ENCODE data around the gene MTHFD2L. TPM values are rescaled to one million over a fixed set of nuclear protein-coding genes. Genes with fewer than 3 reads are reported as not detected.
A peak's percentile ranks its signal among the peaks of the same experiment; 100 is the strongest.

The MTHFD2L gene
- total RNA-seq, 1 experiment from 2014 or later = 8.9 TPM

GRCh38 chr4:74278490-74278889 lies 120.6 kb downstream of the MTHFD2L start:
- H3K4me3 ChIP-seq = no peak overlapping the region
- no peak overlapping the region for H3K4me2 ChIP-seq
- H3K4me1 ChIP-seq (replicated peaks; ENCODE audit: insufficient read depth) = peaks cover 9% of the 10 kb centered on the region
- H4K20me1 ChIP-seq (ENCODE audit: insufficient read depth) = no peaks in the 10 kb centered on the region
- no peak overlapping the region for H2AFZ ChIP-seq
- ChIA-PET CTCF (no interaction called here), POLR2A (ENCODE audit: unreplicated experiment) (no interaction called here)
- no peaks in the 10 kb centered on the region for H3K36me3 ChIP-seq (ENCODE audit: low read depth)
- H3K27me3 ChIP-seq (ENCODE audit: insufficient read depth, low read depth) = no peaks in the 10 kb centered on the region
- TF ChIP-seq, protein P1, sequence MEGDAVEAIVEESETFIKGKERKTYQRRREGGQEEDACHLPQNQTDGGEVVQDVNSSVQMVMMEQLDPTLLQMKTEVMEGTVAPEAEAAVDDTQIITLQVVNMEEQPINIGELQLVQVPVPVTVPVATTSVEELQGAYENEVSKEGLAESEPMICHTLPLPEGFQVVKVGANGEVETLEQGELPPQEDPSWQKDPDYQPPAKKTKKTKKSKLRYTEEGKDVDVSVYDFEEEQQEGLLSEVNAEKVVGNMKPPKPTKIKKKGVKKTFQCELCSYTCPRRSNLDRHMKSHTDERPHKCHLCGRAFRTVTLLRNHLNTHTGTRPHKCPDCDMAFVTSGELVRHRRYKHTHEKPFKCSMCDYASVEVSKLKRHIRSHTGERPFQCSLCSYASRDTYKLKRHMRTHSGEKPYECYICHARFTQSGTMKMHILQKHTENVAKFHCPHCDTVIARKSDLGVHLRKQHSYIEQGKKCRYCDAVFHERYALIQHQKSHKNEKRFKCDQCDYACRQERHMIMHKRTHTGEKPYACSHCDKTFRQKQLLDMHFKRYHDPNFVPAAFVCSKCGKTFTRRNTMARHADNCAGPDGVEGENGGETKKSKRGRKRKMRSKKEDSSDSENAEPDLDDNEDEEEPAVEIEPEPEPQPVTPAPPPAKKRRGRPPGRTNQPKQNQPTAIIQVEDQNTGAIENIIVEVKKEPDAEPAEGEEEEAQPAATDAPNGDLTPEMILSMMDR (conservative IDR thresholded peaks at IDR 0.05) = no peak
- TF ChIP-seq EZH2 (IDR thresholded peaks at IDR 0.05; ENCODE audit: low read depth) = no peak
- intact Hi-C loops (cut with micrococcal nuclease; ENCODE audit: unreplicated experiment) = no loop called here
- DNase-seq = no peak
- no peak overlapping the region for H3K27ac ChIP-seq
- no peaks in the 10 kb centered on the region for H3K9me2 ChIP-seq (ENCODE audit: insufficient read depth)
- no TSS peak for BruUV-seq (replicated peaks)
- H3K9me3 ChIP-seq (ENCODE audit: insufficient read depth, low read depth) = no peaks in the 10 kb centered on the region
- H3K79me2 ChIP-seq (ENCODE audit: low read depth) = no peaks in the 10 kb centered on the region
- peaks cover 9% of the 10 kb centered on the region; the same call in 1 of the 2 replicates for H3F3A ChIP-seq (ENCODE audit: insufficient read depth, low read depth)

DNA sequence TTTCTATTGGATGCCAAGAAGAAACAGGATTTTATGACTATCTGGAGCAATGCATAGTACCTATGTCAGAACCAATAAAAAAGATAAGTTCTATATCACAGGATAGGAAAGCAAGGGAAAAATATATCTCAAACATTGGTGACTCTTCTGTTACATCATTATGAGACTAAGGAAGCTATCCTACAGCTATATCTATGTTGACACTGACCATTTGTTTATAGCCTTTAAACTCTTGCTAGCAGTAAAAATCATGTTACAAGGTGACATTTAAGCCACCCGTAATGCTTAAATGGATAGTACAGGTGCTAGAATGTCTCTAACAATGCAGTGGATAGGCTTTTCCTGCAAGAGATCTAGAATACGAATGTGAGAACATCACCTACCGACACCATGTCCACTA lies 121.8 kb downstream of the MTHFD2L start:
- no peak for DNase-seq
- POLR2A ChIA-PET (ENCODE audit: unreplicated experiment) = no interaction called here
- Histone ChIP-seq H3F3A (ENCODE audit: insufficient read depth, low read depth) (peaks cover 20% of the 10 kb centered on the region), H4K20me1 (ENCODE audit: insufficient read depth) (no peaks in the 10 kb centered on the region), H3K79me2 (ENCODE audit: low read depth) (no peaks in the 10 kb centered on the region), H3K27me3 (ENCODE audit: insufficient read depth, low read depth) (no peaks in the 10 kb centered on the region), H3K27ac (no peak overlapping the region), H3K4me2 (no peak overlapping the region), H3K36me3 (ENCODE audit: low read depth) (no peaks in the 10 kb centered on the region), H3K9me2 (ENCODE audit: insufficient read depth) (no peaks in the 10 kb centered on the region), H2AFZ (no peak overlapping the region), H3K4me3 (no peak overlapping the region), H3K9me3 (ENCODE audit: insufficient read depth, low read depth) (no peaks in the 10 kb centered on the region), H3K4me1 (replicated peaks; ENCODE audit: insufficient read depth) (peaks cover 18% of the 10 kb centered on the region)
- TF ChIP-seq, protein P1 (conservative IDR thresholded peaks at IDR 0.05) = no peak
- no peak for TF ChIP-seq EZH2 (IDR thresholded peaks at IDR 0.05; ENCODE audit: low read depth)
- intact Hi-C loops (cut with micrococcal nuclease; ENCODE audit: unreplicated experiment) = no loop called here
- CTCF ChIA-PET = no interaction called here
- no TSS peak for BruUV-seq (replicated peaks)

DNA sequence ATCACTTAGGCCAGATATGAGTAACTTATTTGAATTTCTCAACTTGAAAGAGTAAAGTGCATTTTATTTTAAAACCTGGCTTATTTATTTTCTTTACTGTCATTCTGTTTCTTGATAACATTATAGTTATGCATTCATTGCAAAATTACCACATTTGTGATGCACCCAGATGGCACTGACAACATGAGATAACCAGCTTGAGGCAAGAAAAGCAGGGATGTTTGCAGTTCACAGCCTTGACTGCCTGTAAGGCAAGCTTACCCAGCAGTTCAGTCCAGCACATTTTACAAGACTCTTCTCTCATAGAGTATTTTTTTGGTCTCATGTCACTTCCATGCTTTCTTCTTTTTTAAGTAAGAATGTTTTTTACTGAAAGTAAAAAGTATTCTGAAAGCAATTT lies 125.0 kb downstream of the MTHFD2L start:
- H3K27me3 ChIP-seq (ENCODE audit: insufficient read depth, low read depth) = no peaks in the 10 kb centered on the region
- TF ChIP-seq, protein P1 (conservative IDR thresholded peaks at IDR 0.05) = no peak
- no peak for TF ChIP-seq EZH2 (IDR thresholded peaks at IDR 0.05; ENCODE audit: low read depth)
- no peaks in the 10 kb centered on the region for H4K20me1 ChIP-seq (ENCODE audit: insufficient read depth)
- H3K4me1 ChIP-seq (replicated peaks; ENCODE audit: insufficient read depth) = peaks cover 18% of the 10 kb centered on the region
- H3K79me2 ChIP-seq (ENCODE audit: low read depth) = no peaks in the 10 kb centered on the region
- H3K9me3 ChIP-seq (ENCODE audit: insufficient read depth, low read depth) = no peaks in the 10 kb centered on the region
- H3F3A ChIP-seq (ENCODE audit: insufficient read depth, low read depth) = peaks cover 20% of the 10 kb centered on the region
- ChIA-PET CTCF (no interaction called here), POLR2A (ENCODE audit: unreplicated experiment) (interaction anchor here (0.6 kb wide), 1 partner anchor 104 kb away, joined by 5 read pairs; no protein-coding TSS in a partner anchor)
- intact Hi-C loops (cut with micrococcal nuclease; ENCODE audit: unreplicated experiment) = no loop called here
- BruUV-seq (replicated peaks) = no TSS peak
- H2AFZ ChIP-seq = no peak overlapping the region
- H3K4me2 ChIP-seq = peak overlapping the region; percentile 55; the same call in 1 of the 2 replicates
- DNase-seq = no peak
- 0 out of 2 replicates have a peak overlapping the region, but pooled peaks have one; percentile 13 for H3K4me3 ChIP-seq
- peak overlapping the region; percentile 81 for H3K27ac ChIP-seq
- no peaks in the 10 kb centered on the region for H3K36me3 ChIP-seq (ENCODE audit: low read depth)
- H3K9me2 ChIP-seq (ENCODE audit: insufficient read depth) = no peaks in the 10 kb centered on the region
